HepG2 (cell line): ENCODE data around the gene TXNDC11. TPM values are rescaled to one million over a fixed set of nuclear protein-coding genes. Genes with fewer than 3 reads are reported as not detected.

ENCODE experiments used
- BHLHE40 ChIP-seq: IDR thresholded peaks from 2 replicates; pipeline ENCODE4 v1.6.1; 2011; ENCODE audit warnings: low read length, improper control_type of control experiment
- ETS1 ChIP-seq: sonication (generic); formaldehyde crosslinking; IDR thresholded peaks from 2 replicates; pipeline ENCODE4 v1.4.0; 2020; ENCODE audit warnings: missing genetic modification reagents
- FOSL1 ChIP-seq: sonication (generic); formaldehyde crosslinking; IDR thresholded peaks from 2 replicates; pipeline ENCODE4 v1.9.0; 2021; ENCODE audit warnings: missing genetic modification reagents, borderline replicate concordance
- GABPA ChIP-seq, 2 experiments: IDR thresholded peaks; 2 replicates each; pipeline ENCODE4 v1.6.1; 2011 to 2016; ENCODE audit warnings: low read depth in 2 of 2, low read length in 1 of 2, missing biosample characterization in 1 of 2, missing genetic modification characterization in 1 of 2
- HOXA3 ChIP-seq: sonication (generic); formaldehyde crosslinking; IDR thresholded peaks from 2 replicates; pipeline ENCODE4 v1.5.0; 2020; ENCODE audit warnings: missing genetic modification reagents
- JUND ChIP-seq: sonication (generic); formaldehyde crosslinking; IDR thresholded peaks from 2 replicates; pipeline ENCODE4 v1.8.0; 2022; ENCODE audit warnings: mild to moderate bottlenecking, missing genetic modification reagents
- KLF11 ChIP-seq: IDR thresholded peaks from 2 replicates; pipeline ENCODE4 v1.6.1; 2016; ENCODE audit warnings: missing compliant biosample characterization
- LCORL ChIP-seq, 2 experiments: fragments of 450-650 bp in 1 of 2; sonication (generic) in 1 of 2; formaldehyde crosslinking in 1 of 2; IDR thresholded peaks; 2 replicates each; pipeline versions ENCODE4 v1.5.0 to v1.6.1; 2017 to 2020; ENCODE audit warnings: antibody characterized with exemption in 1 of 2, missing genetic modification reagents in 1 of 2
- NR1H2 ChIP-seq: sonication (generic); formaldehyde crosslinking; IDR thresholded peaks from 2 replicates; pipeline ENCODE4 v1.8.1; 2022; ENCODE audit warnings: low read depth, missing genetic modification reagents, borderline replicate concordance
- PATZ1 ChIP-seq: sonication (generic); formaldehyde crosslinking; IDR thresholded peaks from 2 replicates; pipeline ENCODE4 v1.4.0; 2020; ENCODE audit warnings: missing genetic modification reagents
- POLR2AphosphoS2 ChIP-seq: IDR thresholded peaks from 2 replicates; pipeline ENCODE4 v1.6.1; 2011; ENCODE audit warnings: low read depth, low read length, improper control_type of control experiment
- SATB2 ChIP-seq: sonication (generic); formaldehyde crosslinking; IDR thresholded peaks from 2 replicates; pipeline ENCODE4 v1.5.0; 2020; ENCODE audit warnings: missing genetic modification reagents
- SIX4 ChIP-seq: sonication (generic); formaldehyde crosslinking; IDR thresholded peaks from 2 replicates; pipeline ENCODE4 v1.4.0; 2020; ENCODE audit warnings: missing genetic modification reagents
- TARDBP ChIP-seq: sonication (generic); formaldehyde crosslinking; IDR thresholded peaks from 2 replicates; pipeline ENCODE4 v1.8.0; 2022; ENCODE audit warnings: mild to moderate bottlenecking, missing genetic modification reagents
- ZBTB40 ChIP-seq, 2 experiments: fragments of 450-650 bp in 1 of 2; sonication (generic) in 1 of 2; formaldehyde crosslinking in 1 of 2; IDR thresholded peaks; 2 replicates each; pipeline versions ENCODE4 v1.6.1 to v1.8.0; 2016 to 2022; ENCODE audit warnings: antibody characterized with exemption in 1 of 2, mild to moderate bottlenecking in 1 of 2, missing genetic modification reagents in 1 of 2
- ZKSCAN5 ChIP-seq: sonication (generic); formaldehyde crosslinking; IDR thresholded peaks from 2 replicates; pipeline ENCODE4 v1.5.1; 2020; ENCODE audit warnings: mild to moderate bottlenecking, missing genetic modification reagents
- polyA plus RNA-seq, 8 experiments: library from polyadenylated mRNA; depleted of rRNA in 3 of 8; stranded (reverse) in 7 of 8; unstranded in 1 of 8; fragments of >200 nt; fragmentation: Illumina TruSeq in 4 of 8; extraction: Trizol in 4 of 8; gene quantifications; 2 replicates each; pipeline versions ENCODE4 v1.2.1 to v1.2.3, GENCODE V29; 2011 to 2016; ENCODE audit warnings: low read depth in 4 of 8, missing spikeins in 1 of 8, mixed read lengths in 1 of 8; ENCODE audit not compliant: insufficient read depth in 1 of 8
- total RNA-seq, 5 experiments: library from RNA; depleted of rRNA; stranded (reverse); fragments of >200 nt; fragmentation: Illumina TruSeq; extraction: Trizol; gene quantifications; 2 replicates each; pipeline ENCODE4 v1.2.3, GENCODE V29; 2016; ENCODE audit warnings: low read depth in 1 of 5
- TF ChIP-seq, protein P1 (sequence below): IDR thresholded peaks from 2 replicates; pipeline ENCODE4 v1.6.1; 2012; ENCODE audit warnings: inconsistent platforms

The TXNDC11 gene
- total and polyA plus RNA-seq, 2 of the 13 experiments (the other 11 are each of a cell fraction or from before 2014, with no cell fraction given), result 74.9 to 123 TPM

DNA sequence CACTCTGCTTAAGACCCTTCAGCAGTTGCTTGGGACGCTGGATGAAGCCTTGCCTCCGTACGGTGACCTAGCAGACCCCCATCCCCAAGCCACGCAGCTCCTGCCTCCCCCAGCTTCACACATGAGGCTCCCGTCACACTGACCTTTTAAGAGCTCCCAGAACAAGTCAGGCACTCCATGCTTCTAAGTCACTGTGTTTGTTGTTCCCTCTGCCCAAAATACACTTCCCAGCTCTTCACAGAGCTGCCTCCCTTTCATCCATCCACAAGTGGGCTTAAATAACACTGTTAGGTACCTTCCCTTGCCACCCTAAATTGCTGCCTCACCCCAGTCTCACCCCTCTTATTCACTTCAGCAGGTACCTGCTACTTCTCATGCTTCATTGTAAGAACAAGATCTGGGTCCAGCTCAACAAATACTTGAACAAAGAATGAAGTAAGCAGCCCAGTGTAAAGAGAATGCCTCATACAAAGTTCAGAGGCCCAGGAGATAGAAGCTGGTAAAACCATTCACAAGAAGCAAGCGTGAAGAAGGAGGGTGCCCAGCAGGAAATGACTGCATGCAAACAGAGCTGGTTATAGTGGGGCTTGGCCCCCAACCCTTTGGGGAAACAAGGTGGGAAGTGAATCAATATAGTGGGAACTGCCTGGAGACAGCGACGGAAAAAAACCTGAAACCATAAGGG, 48.6 kb upstream of the TXNDC11 start (continued):
- TF ChIP-seq ETS1 (CRISPR knock-in tag) (no peak), ZKSCAN5 (CRISPR knock-in tag) (no peak), POLR2AphosphoS2 (peak; percentile 58; the same call in 1 of the 2 replicates), ZBTB40 (IDR thresholded peaks at IDR 0.05) (no peak), ZBTB40 (CRISPR knock-in tag; IDR thresholded peaks at IDR 0.05) (no peak), JUND (no peak), LCORL (IDR thresholded peaks at IDR 0.05) (no peak), LCORL (CRISPR knock-in tag; IDR thresholded peaks at IDR 0.05) (0 out of 2 replicates have a peak, but pooled peaks have one; percentile 17), BHLHE40 (no peak), TARDBP (no peak), GABPA (IDR thresholded peaks at IDR 0.05; ENCODE audit: low read depth, low read length) (no peak), GABPA (CRISPR knock-in tag; IDR thresholded peaks at IDR 0.05; ENCODE audit: low read depth) (no peak), SATB2 (no peak), PATZ1 (peak; percentile 42; the same call in 1 of the 2 replicates), NR1H2 (CRISPR knock-in tag) (no peak), SIX4 (CRISPR knock-in tag) (0 out of 2 replicates have a peak, but pooled peaks have one; percentile 6), FOSL1 (CRISPR knock-in tag) (no peak), HOXA3 (no peak), KLF11 (CRISPR knock-in tag) (no peak)
- TF ChIP-seq, protein P1, sequence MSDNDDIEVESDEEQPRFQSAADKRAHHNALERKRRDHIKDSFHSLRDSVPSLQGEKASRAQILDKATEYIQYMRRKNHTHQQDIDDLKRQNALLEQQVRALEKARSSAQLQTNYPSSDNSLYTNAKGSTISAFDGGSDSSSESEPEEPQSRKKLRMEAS, result peak; percentile 22; the same call in 1 of the 2 replicates
